ES-I3 (cell line): Measurements from ENCODE around the gene RXFP4.

Source experiments
- H3K36me3 ChIP-seq: 2 replicates; pipeline ENCODE4 v1.6.1; 2013; ENCODE audit warnings: mild to moderate bottlenecking, low read length, control low read depth, moderate library complexity; ENCODE audit not compliant: insufficient read depth
- H3K4me1 ChIP-seq: 2 replicates; pipeline ENCODE4 v1.6.1; 2013; ENCODE audit warnings: mild to moderate bottlenecking, control low read depth, low read length; ENCODE audit not compliant: insufficient read depth
- H3K9ac ChIP-seq: 2 replicates; pipeline ENCODE4 v1.6.1; 2013; ENCODE audit warnings: low read depth, mild to moderate bottlenecking, low read length, moderate library complexity
- H3K9me3 ChIP-seq: 2 replicates; pipeline ENCODE4 v1.6.1; 2013; ENCODE audit warnings: mild to moderate bottlenecking, low read length, moderate library complexity; ENCODE audit not compliant: control insufficient read depth, insufficient read depth

Gene RXFP4

GRCh38 chr1:155960081-155960745 lies 18.8 kb downstream of the RXFP4 start:
- Histone ChIP-seq H3K9ac (no peak overlapping the region), H3K9me3 (no peaks in the 10 kb centered on the region), H3K4me1 (peaks cover 7% of the 10 kb centered on the region; the same call in 1 of the 2 replicates), H3K36me3 (peaks cover 33% of the 10 kb centered on the region)

GRCh38 chr1:155961937-155962336 lies 20.5 kb downstream of the RXFP4 start:
- no peak overlapping the region for H3K9ac ChIP-seq

GRCh38 chr1:155962599-155963211 lies 21.3 kb downstream of the RXFP4 start:
- Histone ChIP-seq H3K4me1 (peaks cover 20% of the 10 kb centered on the region), H3K9ac (no peak overlapping the region), H3K9me3 (no peaks in the 10 kb centered on the region), H3K36me3 (peaks cover 32% of the 10 kb centered on the region)

More at GRCh38 chr1:155961937-155962336, 20.5 kb downstream of the RXFP4 start:
- H3K36me3 ChIP-seq: peaks cover 39% of the 10 kb centered on the region
- peaks cover 14% of the 10 kb centered on the region for H3K4me1 ChIP-seq
- H3K9me3 ChIP-seq: no peaks in the 10 kb centered on the region

GRCh38 chr1:155964193-155964592 lies 22.8 kb downstream of the RXFP4 start:
- Histone ChIP-seq H3K36me3 (peaks cover 26% of the 10 kb centered on the region), H3K4me1 (peaks cover 35% of the 10 kb centered on the region), H3K9ac (no peak overlapping the region), H3K9me3 (no peaks in the 10 kb centered on the region)

GRCh38 chr1:155966135-155966534 lies 24.7 kb downstream of the RXFP4 start:
- peaks cover 53% of the 10 kb centered on the region for H3K4me1 ChIP-seq
- no peaks in the 10 kb centered on the region for H3K9me3 ChIP-seq
- no peak overlapping the region for H3K9ac ChIP-seq
- H3K36me3 ChIP-seq: peaks cover 14% of the 10 kb centered on the region

- Histone ChIP-seq H3K9me3 (no peaks in the 10 kb centered on the region), H3K36me3 (peaks cover 14% of the 10 kb centered on the region), H3K4me1 (peaks cover 51% of the 10 kb centered on the region), H3K9ac (no peak overlapping the region)
Observed at GRCh38 chr1:155966750-155967149, 25.3 kb downstream of the RXFP4 start.

GRCh38 chr1:155967341-155968050 lies 26.1 kb downstream of the RXFP4 start:
- Histone ChIP-seq H3K36me3 (peaks cover 13% of the 10 kb centered on the region), H3K9me3 (no peaks in the 10 kb centered on the region), H3K4me1 (peaks cover 46% of the 10 kb centered on the region), H3K9ac (no peak overlapping the region; the same call in 1 of the 2 replicates)

- Histone ChIP-seq H3K9me3 (no peaks in the 10 kb centered on the region), H3K4me1 (peaks cover 46% of the 10 kb centered on the region), H3K36me3 (peaks cover 8% of the 10 kb centered on the region), H3K9ac (no peak overlapping the region)
Observed at GRCh38 chr1:155968051-155968400, 26.6 kb downstream of the RXFP4 start.

GRCh38 chr1:155968670-155969069 lies 27.2 kb downstream of the RXFP4 start:
- peaks cover 46% of the 10 kb centered on the region for H3K4me1 ChIP-seq
- no peak overlapping the region for H3K9ac ChIP-seq
- no peaks in the 10 kb centered on the region for H3K9me3 ChIP-seq
- H3K36me3 ChIP-seq: peaks cover 8% of the 10 kb centered on the region

GRCh38 chr1:155969377-155969791 lies 27.9 kb downstream of the RXFP4 start:
- Histone ChIP-seq H3K9ac (no peak overlapping the region), H3K9me3 (no peaks in the 10 kb centered on the region), H3K36me3 (peaks cover 8% of the 10 kb centered on the region), H3K4me1 (peaks cover 50% of the 10 kb centered on the region)

- Histone ChIP-seq H3K4me1 (peaks cover 63% of the 10 kb centered on the region), H3K9ac (no peak overlapping the region)
Observed at GRCh38 chr1:155970531-155971167, 29.2 kb downstream of the RXFP4 start.

GRCh38 chr1:155971910-155972809 lies 30.7 kb downstream of the RXFP4 start:
- Histone ChIP-seq H3K36me3 (no peaks in the 10 kb centered on the region; the same call in 1 of the 2 replicates), H3K4me1 (peaks cover 56% of the 10 kb centered on the region), H3K9me3 (no peaks in the 10 kb centered on the region), H3K9ac (no peak overlapping the region)

More at GRCh38 chr1:155970531-155971167, 29.2 kb downstream of the RXFP4 start:
- Histone ChIP-seq H3K9me3 (no peaks in the 10 kb centered on the region), H3K36me3 (peaks cover 3% of the 10 kb centered on the region; the same call in 1 of the 2 replicates)

GRCh38 chr1:155973723-155974122 lies 32.3 kb downstream of the RXFP4 start:
- no peak overlapping the region for H3K9ac ChIP-seq
- no peaks in the 10 kb centered on the region for H3K9me3 ChIP-seq
- peaks cover 41% of the 10 kb centered on the region for H3K4me1 ChIP-seq
- no peaks in the 10 kb centered on the region; the same call in 1 of the 2 replicates for H3K36me3 ChIP-seq
